Measurements from ENCODE around the gene SLC7A6. TPM values are rescaled to one million over a fixed set of nuclear protein-coding genes. Genes with fewer than 3 reads are reported as not detected.

SLC7A6 gene
- total and polyA plus RNA-seq, 10 of the 15 experiments (the other 5 are each of a cell fraction or from before 2014, with no cell fraction given), result 8.2 to 60.4 (median 28.6) TPM

DNA sequence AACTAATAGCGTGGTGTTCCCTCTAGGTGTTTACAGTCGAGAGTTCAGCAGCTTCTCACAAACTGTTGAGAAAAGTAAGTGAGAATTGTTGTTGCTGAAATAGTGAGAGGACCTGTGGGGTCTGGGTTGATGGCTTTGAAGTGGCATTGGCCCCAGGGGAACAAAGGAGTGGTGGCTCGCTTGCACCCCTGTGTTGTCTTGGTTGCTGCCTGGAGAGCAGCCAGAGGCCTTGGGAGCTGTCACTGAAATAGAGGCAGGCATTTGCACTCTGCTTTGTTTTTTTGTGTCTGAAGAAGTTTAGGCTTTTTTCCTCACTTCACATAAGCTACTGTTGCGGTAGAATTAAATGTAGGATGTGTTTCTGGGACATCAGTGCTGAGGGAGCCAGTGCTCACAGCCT lies 83.3 kb downstream of the SLC7A6 start:
- ChIA-PET SMC1A (ENCODE audit: uncharacterized antibody, unreplicated experiment) (no interaction called here), CTCF (no interaction called here), RAD21 (ENCODE audit: unreplicated experiment) (no interaction called here), POLR2A (no interaction called here)
- in situ Hi-C loops (cut with MboI), result no loop called here
- 84% methylated on average over 4 of the region's 4 CpGs for WGBS (ENCODE audit: insufficient coverage, insufficient replicate concordance, low lambda C conversion rate, missing lambda C conversion rate)
- ATAC-seq (no peak), DNase-seq (ENCODE audit: low read depth, low spot score) (no peak), FAIRE-seq (no peak)
- Histone ChIP-seq H3K36me3 (ENCODE audit: control insufficient read depth in 2 of 2, insufficient read depth in 2 of 2, low read length in 1 of 2) (peaks cover 26 to 29% of the 10 kb centered on the region in 2 experiments), H3K4me2 (ENCODE audit: control insufficient read depth, insufficient read depth) (no peak overlapping the region), H3K9me3 (replicated peaks; ENCODE audit: control insufficient read depth, insufficient read depth, low read length) (no peaks in the 10 kb centered on the region), H4K20me1 (ENCODE audit: control insufficient read depth, insufficient read depth) (no peaks in the 10 kb centered on the region; the same call in 1 of the 2 replicates), H3K27ac (ENCODE audit: control insufficient read depth, insufficient read depth) (no peak overlapping the region), H3K27me3 (replicated peaks in 1 of 2; ENCODE audit: control insufficient read depth in 2 of 2, insufficient read depth in 2 of 2, low read length in 1 of 2) (no peaks in the 10 kb centered on the region), H3K9ac (ENCODE audit: control insufficient read depth, insufficient read depth, low read length) (no peak overlapping the region), H2AFZ (ENCODE audit: control insufficient read depth, low read depth, low read length) (no peak overlapping the region), H3K4me1 (ENCODE audit: control insufficient read depth, insufficient read depth, low read length) (no peaks in the 10 kb centered on the region), H3K79me2 (ENCODE audit: control insufficient read depth, insufficient read depth, low read length) (no peaks in the 10 kb centered on the region), H3K4me3 (no peak overlapping the region)
- TF ChIP-seq ZNF274 (IDR thresholded peaks at IDR 0.05; ENCODE audit: insufficient read depth, insufficient read length) (no peak), MTA3 (IDR thresholded peaks at IDR 0.05; ENCODE audit: borderline replicate concordance, low read length) (no peak), YY1 (IDR thresholded peaks at IDR 0.05; ENCODE audit: low read depth, low read length) (no peak), ZNF24 (IDR thresholded peaks at IDR 0.05) (no peak), RCOR1 (conservative IDR thresholded peaks at IDR 0.05; ENCODE audit: low read depth, low read length) (no peak), GATAD2B (conservative IDR thresholded peaks at IDR 0.05; ENCODE audit: low read depth) (no peak), SREBF1 (IDR thresholded peaks at IDR 0.05; ENCODE audit: low read length) (no peak), HDAC6 (IDR thresholded peaks at IDR 0.05; ENCODE audit: unreplicated experiment) (no peak), ZBTB33 (IDR thresholded peaks at IDR 0.05) (no peak), ATF2 (IDR thresholded peaks at IDR 0.05; ENCODE audit: low read length) (no peak)
- BruUV-seq (replicated peaks), result no TSS peak
- intact Hi-C loops (cut with micrococcal nuclease; ENCODE audit: unreplicated experiment), result no loop called here

Data from GM12878 (cell line).